SU-DHL-6 (cell line): Measurements from ENCODE around the gene MRPS10.

Source experiments
- CTCF ChIP-seq: fragments of 200-600 bp; sonication (generic); IDR thresholded peaks from one replicate; pipeline ENCODE4 v1.5.1; 2017; ENCODE audit warnings: antibody characterized with exemption, mild to moderate bottlenecking, low read length, moderate library complexity; ENCODE audit not compliant: insufficient read depth, poor library complexity, severe bottlenecking
- EZH2phosphoT487 ChIP-seq: fragments of 200-600 bp; sonication (generic), shearing (Covaris generic); conservative IDR thresholded peaks from 2 replicates; pipeline ENCODE4 v1.6.1; 2018; ENCODE audit warnings: mild to moderate bottlenecking, antibody characterized with exemption, low read length, moderate library complexity, mixed read lengths

GRCh38 chr6:42241915-42242314 is 24.3 kb upstream of the MRPS10 start:
- TF ChIP-seq CTCF (no peak), EZH2phosphoT487 (no peak)
